ENCODE results near the gene CNGB1.

CNGB1 gene

GRCh38 chr16:57910696-57911095, 60.2 kb downstream of the CNGB1 start:
- H3K36me3 ChIP-seq (ENCODE audit: insufficient read depth, low read length), result no peaks in the 10 kb centered on the region

GRCh38 chr16:57908409-57908987, 62.4 kb downstream of the CNGB1 start:
- no peak overlapping the region for H3K27ac ChIP-seq (ENCODE audit: low read depth, low read length, poor library complexity, severe bottlenecking)
- no peaks in the 10 kb centered on the region for H3K79me2 ChIP-seq (ENCODE audit: insufficient read depth, low read length)
- H3F3A ChIP-seq (ENCODE audit: insufficient read depth, low read length), result no peaks in the 10 kb centered on the region
- H3K9me2 ChIP-seq (ENCODE audit: low read depth, low read length), result no peaks in the 10 kb centered on the region
- no peak overlapping the region for H3K9ac ChIP-seq (ENCODE audit: low read length)
- no peak overlapping the region for H3K4me2 ChIP-seq (ENCODE audit: low read length)
- no peak for TF ChIP-seq CTCF (IDR thresholded peaks at IDR 0.05; ENCODE audit: low read length)
- TF ChIP-seq EZH2 (IDR thresholded peaks at IDR 0.05; ENCODE audit: borderline replicate concordance, low read length), result no peak
- no peak overlapping the region for H3K4me3 ChIP-seq (ENCODE audit: low read depth, low read length, poor library complexity, severe bottlenecking)
- H3K36me3 ChIP-seq (ENCODE audit: insufficient read depth, low read length), result no peaks in the 10 kb centered on the region
- no peaks in the 10 kb centered on the region for H3K9me3 ChIP-seq (ENCODE audit: low read length)
- H3K27me3 ChIP-seq (ENCODE audit: insufficient read depth, low read length), result no peaks in the 10 kb centered on the region; the same call in 1 of the 2 replicates
- no peaks in the 10 kb centered on the region for H4K20me1 ChIP-seq (ENCODE audit: insufficient read depth, low read length)
- no peak overlapping the region for H2AFZ ChIP-seq (ENCODE audit: low read length)
- no peaks in the 10 kb centered on the region for H3K4me1 ChIP-seq (ENCODE audit: insufficient read depth, low read length, severe bottlenecking)

More at GRCh38 chr16:57910696-57911095, 60.2 kb downstream of the CNGB1 start:
- H2AFZ ChIP-seq (ENCODE audit: low read length), result no peak overlapping the region
- H4K20me1 ChIP-seq (ENCODE audit: insufficient read depth, low read length), result no peaks in the 10 kb centered on the region
- no peak overlapping the region for H3K4me2 ChIP-seq (ENCODE audit: low read length)
- H3K9me2 ChIP-seq (ENCODE audit: low read depth, low read length), result no peaks in the 10 kb centered on the region
- H3K9ac ChIP-seq (ENCODE audit: low read length), result no peak overlapping the region
- no peak for TF ChIP-seq CTCF (IDR thresholded peaks at IDR 0.05; ENCODE audit: low read length)
- TF ChIP-seq EZH2 (IDR thresholded peaks at IDR 0.05; ENCODE audit: borderline replicate concordance, low read length), result no peak
- no peaks in the 10 kb centered on the region for H3K4me1 ChIP-seq (ENCODE audit: insufficient read depth, low read length, severe bottlenecking)
- H3F3A ChIP-seq (ENCODE audit: insufficient read depth, low read length), result no peaks in the 10 kb centered on the region
- H3K9me3 ChIP-seq (ENCODE audit: low read length), result no peaks in the 10 kb centered on the region
- H3K27ac ChIP-seq (ENCODE audit: low read depth, low read length, poor library complexity, severe bottlenecking), result no peak overlapping the region
- H3K27me3 ChIP-seq (ENCODE audit: insufficient read depth, low read length), result no peaks in the 10 kb centered on the region
- no peak overlapping the region for H3K4me3 ChIP-seq (ENCODE audit: low read depth, low read length, poor library complexity, severe bottlenecking)
- no peaks in the 10 kb centered on the region for H3K79me2 ChIP-seq (ENCODE audit: insufficient read depth, low read length)

DNA sequence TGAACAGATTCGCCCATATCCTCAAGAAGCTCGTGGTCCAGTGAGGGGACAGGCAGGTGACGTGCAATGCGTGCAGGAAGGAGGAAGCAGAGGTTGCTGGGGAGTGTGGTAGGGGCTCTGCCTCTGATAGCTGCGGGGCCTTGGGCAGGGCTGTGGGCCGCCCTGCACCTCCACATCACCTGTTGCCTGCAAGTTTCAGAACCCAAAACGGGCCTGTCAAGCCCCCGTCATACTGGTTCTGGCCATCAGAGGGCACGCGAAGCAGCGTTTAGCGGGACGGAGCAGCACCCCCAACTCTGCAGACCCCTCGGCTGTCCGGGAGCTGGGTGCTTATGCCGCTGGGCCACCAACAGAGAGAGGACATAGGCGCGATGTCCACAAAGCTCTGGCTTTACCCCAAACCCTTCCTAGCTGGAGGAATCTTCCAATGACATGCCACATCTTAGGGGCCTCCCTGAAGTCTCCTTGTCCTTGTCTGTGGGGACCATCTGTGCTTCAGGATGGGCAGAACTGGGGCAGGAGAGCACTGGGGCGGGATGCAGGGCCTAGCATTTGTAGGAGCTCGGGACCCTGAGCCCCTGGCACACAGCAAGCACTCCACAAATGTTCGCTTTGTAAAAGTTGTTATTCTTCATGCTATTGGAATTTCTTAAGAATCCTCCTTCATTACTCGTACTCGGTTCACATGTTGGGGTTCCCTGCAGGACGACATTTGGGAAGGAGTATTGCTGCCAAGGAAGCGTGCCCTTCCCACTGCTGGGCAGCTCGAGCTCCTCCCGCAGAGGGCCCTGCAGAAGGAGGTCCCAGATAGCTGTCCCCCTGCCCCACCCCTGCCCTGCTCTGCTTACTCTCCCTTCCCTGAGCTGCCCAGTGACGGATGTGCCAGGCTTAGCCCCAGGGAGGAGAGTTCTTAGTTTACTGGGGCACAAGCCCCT, 64.3 kb downstream of the CNGB1 start:
- Histone ChIP-seq H3K4me3 (ENCODE audit: low read depth, low read length, poor library complexity, severe bottlenecking) (no peak overlapping the region), H3K9me2 (ENCODE audit: low read depth, low read length) (no peaks in the 10 kb centered on the region), H3K27ac (ENCODE audit: low read depth, low read length, poor library complexity, severe bottlenecking) (no peak overlapping the region), H3K79me2 (ENCODE audit: insufficient read depth, low read length) (no peaks in the 10 kb centered on the region), H3K9ac (ENCODE audit: low read length) (no peak overlapping the region), H3F3A (ENCODE audit: insufficient read depth, low read length) (no peaks in the 10 kb centered on the region), H3K27me3 (ENCODE audit: insufficient read depth, low read length) (no peaks in the 10 kb centered on the region; the same call in 1 of the 2 replicates), H3K4me2 (ENCODE audit: low read length) (no peak overlapping the region), H3K4me1 (ENCODE audit: insufficient read depth, low read length, severe bottlenecking) (no peaks in the 10 kb centered on the region), H3K9me3 (ENCODE audit: low read length) (no peaks in the 10 kb centered on the region), H4K20me1 (ENCODE audit: insufficient read depth, low read length) (no peaks in the 10 kb centered on the region), H3K36me3 (ENCODE audit: insufficient read depth, low read length) (no peaks in the 10 kb centered on the region), H2AFZ (ENCODE audit: low read length) (no peak overlapping the region)
- TF ChIP-seq CTCF (IDR thresholded peaks at IDR 0.05; ENCODE audit: low read length), result no peak; the same call in 1 of the 2 replicates
- TF ChIP-seq EZH2 (IDR thresholded peaks at IDR 0.05; ENCODE audit: borderline replicate concordance, low read length), result no peak

Measured in OCI-LY1 (cell line).